ENCODE data around the gene SFXN5.

Gene SFXN5

DNA sequence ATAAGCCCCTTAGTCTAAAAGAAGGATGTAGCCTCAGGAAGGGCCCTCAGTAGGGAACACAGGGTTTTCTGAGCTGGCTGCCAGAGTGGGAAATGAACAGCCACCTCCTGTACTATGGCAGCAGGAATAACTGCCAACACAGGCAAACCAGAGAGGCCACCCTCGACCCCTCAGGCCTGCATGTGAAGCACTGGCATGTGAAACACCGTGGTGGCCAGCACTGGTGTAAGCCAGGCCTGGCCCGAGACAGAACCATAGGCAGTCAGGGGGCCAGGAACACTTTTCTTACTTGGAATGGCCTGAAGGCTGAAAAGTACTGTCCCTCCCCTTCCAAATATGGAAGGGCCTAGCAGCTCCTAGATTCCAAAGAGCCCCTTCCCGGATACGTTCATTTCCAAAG is 28.2 kb downstream of the SFXN5 start:
- DNase-seq = no peak

DNA sequence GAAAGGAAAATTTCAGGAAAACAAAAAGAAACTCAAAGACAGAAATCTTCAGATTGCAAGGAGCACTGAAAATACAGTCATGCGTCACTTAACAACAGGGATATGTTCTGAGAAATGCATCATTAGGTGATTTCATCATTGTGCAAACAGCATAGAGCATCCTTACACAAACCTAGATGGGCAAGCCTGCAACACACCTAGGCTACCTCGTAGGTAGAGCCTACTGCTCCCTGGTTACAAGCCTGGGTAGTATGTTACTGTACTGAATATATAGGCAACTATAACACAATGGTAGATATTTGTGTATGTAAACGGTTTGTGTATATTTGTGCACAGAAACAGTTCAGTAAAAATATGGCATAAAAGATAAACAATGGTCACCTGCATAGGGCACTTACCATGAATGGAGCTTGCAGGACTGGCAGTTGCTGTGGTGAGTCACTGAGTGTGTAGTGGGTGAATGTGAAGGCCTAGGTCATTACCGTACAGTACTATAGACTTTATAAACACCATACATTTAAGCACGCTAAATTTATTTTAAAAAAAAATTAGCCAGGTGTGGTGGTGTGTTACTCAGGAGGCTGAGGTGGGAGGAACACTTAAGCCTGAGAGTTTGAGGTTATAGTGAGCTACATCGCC is 33.4 kb downstream of the SFXN5 start:
- DNase-seq = no peak

DNA sequence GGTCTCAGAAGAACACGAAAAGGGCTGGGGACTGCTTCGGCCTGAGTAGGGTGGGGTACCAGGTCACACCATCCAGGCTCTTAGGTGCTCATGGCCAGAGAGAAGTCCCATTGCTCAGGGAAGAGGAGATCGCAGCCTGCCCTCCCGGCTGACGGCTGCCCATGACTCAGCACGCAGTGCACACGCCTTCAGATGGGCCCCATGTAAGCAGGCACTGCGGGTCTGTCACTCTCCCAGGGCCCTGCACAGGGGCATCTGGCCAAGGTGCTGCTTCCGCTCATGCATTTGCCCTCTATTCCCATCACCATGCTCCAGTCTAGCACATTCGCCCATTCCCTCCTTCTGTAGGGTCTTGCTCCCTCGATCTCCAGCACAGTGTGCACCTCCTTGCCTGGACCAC is 34.7 kb downstream of the SFXN5 start:
- no peak for DNase-seq

DNA sequence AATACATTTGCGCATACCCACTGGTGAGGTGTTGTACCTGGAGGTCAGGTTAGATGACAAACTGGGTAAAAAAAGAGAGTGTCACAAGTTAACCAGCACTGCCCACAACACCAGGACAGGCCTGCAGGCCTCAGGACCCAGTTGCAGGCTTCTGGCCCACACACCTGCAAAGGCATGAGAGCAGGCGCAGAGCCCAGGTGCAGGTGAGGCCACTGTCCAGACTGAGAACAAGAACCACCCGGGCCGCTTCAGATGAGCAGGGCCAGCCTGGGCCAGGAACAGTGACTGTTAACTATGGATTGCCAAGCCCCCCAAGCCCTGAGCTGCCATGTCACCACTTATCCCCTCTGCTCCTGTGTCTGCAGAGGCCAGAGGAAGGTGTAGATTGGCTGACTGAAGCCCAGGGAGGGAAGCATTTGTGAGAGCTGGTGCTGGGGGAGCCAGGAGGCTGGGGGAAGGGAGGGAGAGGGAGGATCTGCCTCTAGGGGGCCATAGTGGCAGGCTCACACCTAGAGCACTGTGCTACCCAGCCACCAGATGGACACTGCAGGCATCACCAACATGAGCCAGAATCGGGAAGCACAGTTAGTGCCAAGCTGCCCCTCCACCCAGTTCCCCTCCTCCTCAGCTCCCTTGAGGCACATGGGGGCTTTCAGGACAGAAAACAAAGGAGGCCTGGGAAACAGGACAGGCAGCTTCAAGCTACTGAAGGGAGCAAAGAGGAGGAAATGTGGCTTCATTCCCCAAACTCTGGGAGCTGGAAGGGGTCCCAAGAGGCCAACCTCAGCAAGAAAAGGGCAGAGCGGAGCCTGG is 35.4 kb downstream of the SFXN5 start:
- no peak for DNase-seq

DNA sequence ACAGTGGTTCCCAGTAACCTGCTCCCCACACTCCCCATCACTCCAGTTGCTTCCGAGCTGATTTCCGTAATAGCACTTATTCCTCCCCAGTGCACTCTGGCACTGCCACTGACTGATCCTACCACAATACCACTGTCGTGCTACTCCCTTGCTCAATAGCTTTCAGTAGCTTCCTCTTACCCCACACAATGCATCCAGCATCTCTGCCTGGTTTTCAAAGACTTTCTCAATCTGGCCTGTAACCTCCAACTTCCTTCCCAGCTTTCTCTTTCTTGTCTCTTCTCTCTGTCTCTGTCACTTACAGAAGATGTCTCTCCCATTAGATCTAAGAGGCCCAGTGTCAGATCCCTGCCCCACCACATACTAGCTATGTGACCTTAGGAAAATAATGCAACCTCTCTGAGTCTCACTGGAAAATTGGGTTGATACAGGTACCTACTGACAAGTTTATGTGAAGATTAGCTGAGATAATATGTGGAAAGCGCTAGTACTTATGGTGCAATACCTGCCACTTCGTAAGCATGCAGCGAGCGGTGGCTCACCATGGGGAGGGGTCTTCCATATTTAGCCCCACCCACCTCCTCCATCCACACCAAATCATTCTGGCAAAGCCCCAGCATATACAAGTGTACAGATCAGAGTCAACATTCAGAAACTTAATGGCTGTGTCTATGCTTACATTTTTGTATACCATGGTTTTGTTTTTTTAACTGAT is 36.7 kb downstream of the SFXN5 start:
- no peak for DNase-seq

DNA sequence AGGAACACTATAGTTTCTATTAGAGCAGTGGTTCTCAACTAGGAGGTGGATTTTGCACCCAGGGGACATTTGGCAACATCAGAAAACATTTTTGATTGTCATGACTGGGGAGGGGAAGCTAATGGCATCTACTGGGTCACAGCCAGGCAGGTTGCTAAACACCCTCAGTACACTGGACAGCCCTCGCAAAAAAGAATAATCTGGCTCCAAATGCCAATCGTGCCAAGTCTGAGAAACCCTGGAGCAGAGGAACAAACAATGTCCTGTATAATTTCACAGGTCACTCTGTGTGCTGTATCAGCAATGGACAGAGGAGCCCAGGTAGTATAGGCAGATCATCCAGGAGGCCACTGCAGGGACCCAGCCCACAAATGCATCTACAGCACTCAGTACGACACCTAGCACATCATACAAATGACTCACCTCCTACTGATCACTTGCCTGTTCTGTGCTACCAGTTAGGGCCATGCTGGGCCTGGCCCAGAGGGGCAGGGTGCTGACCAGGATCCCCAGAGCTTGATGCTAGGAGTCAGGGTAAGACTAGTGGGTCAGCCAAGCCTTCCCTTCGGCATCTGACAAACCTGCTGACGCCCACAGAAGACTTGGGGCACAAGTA is 37.6 kb downstream of the SFXN5 start:
- DNase-seq = no peak

DNA sequence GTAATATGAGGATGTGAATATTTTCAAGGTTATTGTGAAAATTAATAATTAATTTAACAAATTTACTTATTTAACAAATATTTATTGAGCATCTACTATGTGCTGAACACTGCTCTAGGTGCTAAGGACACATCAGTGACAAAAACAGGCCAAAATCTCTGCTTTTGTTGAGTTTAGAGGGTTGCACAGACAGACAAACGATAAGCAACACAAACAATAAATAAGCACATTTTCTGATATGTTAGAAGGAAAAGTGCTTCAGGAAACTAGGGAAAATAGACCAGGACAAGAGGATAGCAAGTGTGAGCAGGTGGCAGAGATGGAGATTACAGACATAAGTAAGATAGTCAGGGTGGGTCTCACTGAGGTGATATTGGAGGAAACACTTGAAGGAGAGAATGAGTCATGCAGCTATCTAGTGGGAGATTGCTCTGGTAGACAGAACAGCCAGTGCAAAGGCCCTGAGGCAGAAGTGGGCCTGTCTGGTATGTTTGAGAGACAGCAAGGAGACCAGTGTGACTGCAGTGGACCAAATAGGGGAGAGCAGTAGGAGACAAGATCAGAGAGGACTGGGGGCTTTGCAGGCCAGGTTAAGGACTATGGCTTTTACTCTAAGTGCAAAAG is 38.3 kb downstream of the SFXN5 start:
- DNase-seq = no peak

DNA sequence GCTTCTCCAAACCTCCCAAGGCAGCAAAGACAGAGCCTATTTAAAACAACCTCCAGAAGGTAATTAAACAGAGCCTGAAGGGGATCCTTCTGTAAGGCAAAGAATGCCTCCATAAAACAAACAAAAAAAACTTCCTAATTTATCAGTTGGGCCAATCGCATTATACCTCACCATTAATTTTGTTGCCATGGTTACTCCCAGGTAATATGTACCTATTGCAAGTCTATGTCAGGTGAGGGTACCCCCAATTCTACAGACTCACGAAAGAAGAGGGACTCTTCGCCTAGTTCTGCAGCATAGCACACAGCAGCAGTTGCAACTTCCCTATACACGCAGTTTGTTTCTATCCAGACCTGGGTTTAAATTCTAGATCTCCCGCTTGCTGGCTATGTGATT is 38.8 kb downstream of the SFXN5 start:
- no peak for DNase-seq

DNA sequence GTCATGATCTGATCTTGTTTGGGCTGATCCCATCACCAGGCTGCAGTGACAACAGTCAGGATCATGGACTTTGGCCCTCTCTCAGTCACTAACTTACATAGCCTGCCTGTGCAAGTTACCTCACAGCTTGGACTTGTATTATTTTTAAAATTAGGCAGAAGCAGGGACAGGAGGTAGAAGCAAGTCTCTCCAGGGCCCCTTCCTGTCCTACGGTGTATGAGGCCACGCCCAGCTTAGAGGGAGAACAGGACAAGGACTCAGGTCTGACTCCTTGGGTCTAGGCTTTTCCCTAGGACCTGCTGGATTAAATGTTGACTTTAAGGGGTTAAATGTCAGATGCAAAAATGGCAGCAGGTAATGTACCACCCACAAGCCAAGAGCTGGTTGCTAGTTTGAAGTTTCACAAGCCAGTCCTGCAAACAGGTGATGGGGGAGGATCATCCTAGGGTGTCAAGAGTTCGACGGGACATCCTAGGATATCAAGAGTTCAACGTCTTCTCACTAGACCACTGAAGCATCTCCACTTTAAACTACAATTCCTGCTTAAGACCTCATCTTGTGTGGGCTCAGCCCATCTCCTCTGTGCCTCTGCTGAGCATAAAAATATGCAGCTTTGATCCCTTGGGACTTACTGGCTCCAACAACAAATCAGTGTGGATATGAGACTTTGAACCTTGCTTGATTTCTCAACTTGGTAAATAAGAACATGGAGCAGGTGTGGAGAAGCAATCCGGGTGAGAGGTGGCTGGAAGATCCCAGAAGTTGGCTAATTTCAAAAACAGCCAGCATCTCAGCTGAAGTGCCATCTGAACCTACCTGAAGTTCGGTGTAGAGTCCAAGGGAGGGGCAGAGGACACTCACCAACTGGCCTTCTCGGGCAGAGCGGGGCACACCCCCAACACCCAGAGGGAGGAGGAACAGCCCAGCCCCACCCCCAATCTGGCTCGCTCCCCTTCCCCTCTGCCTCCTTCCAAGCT is 39.5 kb downstream of the SFXN5 start:
- DNase-seq = no peak

DNA sequence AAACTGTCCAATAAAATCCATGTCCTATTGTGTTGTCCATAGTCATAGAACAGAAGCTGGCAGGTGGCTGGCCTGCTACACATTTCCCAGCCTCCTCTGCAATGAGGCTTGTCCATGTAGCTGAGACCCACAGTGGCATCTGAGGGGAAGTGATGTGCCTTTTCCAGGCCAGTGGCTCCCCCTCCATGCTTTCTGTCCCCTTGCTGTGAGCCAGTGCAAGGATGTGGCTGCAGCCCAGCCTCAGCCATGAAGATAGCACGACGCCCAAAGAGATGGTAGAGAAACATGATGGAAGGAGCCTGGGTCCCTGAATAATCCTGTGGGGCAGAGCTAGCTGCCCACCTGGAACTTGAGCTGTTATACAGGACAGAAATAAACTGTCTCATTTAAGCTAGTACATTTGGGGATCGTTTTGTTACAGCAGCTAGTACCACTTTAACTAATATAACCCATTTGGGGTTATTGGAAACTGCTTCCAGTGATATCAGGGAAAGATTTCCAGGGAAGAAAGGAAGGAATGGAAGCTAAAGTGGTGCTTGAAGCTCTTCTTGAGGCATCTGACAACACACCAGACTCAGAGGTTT is 40.3 kb downstream of the SFXN5 start:
- DNase-seq = no peak

DNA sequence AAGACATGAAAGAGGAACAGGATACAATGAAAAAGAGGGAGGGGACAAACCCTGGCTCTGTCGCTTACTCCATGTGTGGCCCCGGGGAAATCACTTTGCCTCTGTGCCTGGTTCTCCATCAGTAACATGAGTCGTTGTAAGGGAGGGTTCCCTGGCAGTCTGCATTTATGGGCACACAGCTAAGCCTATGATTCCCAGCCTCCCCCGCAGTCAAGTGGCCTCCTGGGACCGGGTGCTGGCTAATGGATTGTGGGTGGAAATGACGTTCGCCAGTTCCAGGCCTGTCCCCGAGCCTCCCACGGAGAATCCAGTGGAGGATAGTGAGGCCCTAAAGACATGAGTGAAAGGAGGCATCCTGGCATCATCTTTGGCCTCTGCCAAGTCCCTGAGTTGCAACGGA is 42.7 kb downstream of the SFXN5 start:
- DNase-seq = no peak

DNA sequence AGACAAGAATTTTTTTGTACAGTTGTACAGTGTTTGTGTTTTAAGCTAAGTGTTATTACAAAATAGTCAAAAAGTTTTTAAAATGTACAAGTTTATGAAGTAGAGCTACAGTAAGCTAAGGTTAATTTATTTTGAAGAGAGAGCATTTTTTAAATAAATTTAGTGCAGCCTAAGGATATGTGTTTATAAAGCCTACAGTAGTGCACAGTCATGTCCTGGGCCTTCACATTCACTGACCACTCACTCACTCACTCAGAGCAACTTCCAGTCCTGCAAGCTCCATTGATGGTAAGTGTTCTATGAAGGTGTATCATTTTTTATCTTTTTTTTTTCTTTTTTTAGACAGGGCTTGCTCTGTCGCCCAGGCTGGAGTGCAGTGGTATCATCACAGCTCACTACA is 44.2 kb downstream of the SFXN5 start:
- DNase-seq = no peak

DNA sequence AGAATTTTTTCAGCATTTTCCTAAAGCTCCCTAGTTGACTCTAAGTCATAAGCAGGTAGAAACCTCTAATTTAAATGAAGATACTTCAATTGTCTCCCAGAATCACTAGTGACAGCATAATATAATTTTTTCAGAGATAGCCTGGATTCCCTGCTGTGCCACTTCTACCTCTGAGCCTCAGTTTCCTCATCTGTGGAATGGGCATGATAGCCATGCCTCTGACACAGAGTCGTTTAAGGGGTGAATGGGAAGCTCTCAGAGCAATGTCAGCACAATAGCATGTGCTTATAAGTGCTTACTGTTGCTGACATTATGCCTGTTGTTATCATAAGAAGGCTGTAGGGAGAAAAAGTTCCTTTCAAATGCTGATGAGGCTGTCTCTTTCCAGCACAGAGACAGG is 48.0 kb downstream of the SFXN5 start:
- no peak for DNase-seq

DNA sequence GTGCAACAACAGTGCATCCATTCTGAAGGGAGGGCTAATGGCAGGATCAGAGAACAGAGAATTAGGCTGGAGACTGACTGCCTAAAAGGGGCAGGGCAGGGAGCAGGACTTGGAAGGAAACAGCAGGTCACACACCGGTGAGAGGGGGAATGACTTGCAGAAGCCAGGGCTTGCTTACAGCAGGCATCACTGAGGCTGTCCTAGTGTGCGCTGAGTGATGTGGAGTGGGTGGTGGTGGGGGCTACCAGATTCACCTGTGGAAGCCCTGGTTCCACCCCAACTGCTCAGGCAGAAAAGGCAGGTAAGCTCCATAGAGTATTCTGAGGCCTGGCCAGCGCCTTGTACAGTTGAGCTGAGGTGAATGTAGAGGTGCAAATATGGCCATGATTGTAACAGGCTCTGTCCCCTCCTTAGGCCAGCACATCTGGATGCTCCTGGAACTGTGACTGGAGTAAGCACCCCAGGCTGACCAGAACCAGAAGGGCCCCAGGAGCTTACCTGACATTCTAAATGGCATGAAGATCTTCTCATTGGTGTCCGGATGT is 49.4 kb downstream of the SFXN5 start:
- DNase-seq = no peak

DNA sequence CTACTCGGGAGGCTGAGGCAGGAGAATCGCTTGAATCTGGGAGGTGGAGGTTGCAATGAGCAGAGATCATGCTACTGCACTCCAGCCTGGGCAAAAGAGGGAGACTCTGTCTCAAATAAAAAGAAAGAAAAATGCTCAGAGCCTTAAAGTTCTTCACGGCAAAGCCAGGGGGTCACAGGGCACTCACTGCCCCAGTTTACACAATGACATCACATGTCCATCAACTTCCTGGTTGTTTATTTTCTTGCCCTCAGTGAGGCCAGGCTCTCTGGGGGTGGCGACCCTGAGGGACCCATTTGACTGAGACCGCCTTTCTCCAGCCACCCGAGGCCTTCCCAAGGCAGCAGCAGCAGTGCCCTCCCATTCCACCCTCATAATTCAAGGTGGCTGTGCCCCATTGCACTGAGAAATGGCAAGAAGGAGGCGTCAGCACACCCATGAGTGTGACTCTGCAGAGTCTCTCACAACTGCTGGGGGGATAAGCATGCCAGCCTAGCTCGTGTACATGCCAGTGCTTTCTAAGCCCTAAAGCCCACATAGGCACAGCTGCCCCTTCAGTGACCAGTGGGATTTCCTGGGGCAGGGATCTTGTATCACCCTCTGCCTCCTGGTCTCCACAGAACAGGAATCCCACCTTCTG is 50.0 kb downstream of the SFXN5 start:
- DNase-seq = no peak

DNA sequence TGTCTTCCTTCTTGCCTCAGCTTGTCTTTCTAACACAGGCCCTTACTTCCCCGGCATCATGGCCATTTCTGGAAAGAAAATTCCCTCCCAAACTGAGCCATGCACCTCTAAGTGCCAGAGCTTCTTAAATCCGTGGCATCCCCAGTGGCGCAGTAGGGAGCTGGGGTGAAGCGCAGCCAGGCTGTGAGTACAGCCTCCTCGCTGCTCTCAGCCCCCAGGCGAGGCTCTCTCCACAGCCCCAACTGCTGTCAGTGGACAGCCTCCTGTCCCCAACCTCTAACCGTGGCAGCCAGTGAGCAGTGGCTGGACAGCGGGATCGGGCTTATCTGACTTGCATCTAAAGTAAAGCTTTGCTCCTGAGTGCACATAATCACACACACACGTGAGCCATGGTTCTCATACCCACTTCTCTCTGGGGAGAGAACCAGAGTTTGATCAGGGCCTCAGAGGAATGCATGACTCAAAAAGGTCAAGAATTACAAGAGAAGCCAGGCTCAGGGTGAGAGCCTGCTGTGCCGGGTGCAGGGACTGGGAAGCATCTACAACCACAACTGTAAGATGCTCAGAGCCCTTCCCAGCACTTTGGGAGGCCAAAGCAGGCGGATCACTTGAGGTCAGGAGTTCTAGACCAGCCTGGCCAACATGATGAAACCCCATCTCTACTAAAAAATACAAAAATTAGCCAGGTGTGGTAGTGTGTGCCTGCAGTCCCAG is 50.7 kb downstream of the SFXN5 start:
- peak; percentile 83 for DNase-seq

DNA sequence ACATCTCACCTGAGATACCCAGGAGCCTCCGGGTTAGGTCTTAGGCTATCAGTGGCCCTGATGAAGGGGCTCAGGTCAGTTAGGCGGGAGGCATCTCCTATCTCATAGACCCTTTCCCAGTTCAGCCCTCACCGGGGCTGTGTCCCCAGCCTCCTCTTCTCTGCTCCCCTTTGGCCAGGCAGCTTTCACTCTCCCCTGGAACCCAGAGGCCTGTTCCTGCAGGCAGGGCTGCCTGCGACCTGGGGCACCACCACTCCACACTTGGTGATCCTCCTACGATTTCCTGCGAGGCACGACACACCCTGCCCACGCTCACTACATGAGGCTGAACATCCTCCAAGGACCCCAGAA is 51.2 kb downstream of the SFXN5 start:
- no peak for DNase-seq

DNA sequence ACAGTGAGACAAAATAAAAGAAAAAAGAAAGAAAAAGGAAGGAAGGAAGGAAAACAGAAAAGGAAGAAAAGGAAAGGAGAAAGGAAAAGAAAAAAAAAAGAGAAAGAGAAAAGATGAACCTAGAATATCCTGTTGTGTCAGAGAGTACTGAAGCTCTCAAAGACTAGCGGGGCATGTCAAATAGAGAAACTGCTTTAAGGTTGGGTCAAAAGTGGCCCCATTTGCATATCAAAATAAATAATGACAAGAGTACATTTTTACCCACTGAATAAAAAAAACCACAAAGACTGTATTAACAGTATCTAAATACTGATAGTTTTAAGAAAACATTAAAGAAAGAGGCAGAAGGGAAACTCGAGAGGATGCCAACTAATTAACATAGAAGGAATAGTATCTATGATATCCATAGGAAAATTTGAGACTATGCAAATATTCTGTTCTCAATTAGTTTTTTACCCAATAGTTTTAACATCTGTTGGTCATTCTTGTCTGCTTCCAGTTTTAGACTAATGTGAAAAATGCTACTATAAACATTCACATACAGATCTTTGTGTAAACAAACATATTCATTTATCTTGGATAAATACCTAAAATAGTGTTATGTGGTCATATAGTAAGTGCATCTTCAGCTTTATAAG is 53.2 kb downstream of the SFXN5 start:
- peak; percentile 16 for DNase-seq

DNA sequence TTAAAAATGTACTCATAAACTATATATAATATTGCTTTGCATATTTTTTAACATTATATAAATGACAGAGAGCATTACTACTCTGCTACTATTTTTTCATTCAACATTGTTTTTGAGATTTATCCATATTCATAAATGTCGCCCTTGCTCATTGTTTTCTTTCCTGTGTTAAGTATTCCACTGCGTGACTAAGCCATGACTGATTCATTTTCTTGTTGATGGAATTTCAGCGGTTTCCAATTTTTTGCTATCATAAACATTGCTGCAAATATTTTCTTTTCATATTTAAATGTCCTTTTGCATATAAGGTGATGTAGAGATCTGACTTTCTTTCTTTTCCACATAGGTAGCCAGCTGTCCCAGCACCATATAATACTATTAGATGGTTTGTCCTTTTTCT is 57.6 kb downstream of the SFXN5 start:
- peak; percentile 41 for DNase-seq

Data from fibroblast of skin of right biceps (primary cell).